GM18909 (cell line): ENCODE results near the gene RALY.
A peak's percentile ranks its signal among the peaks of the same experiment; 100 is the strongest.
"Not testable (repeated sequence)": the region's sequence is repeated elsewhere in the genome, so short reads cannot be mapped to it uniquely, and the experiment has no call there.

Source experiments
- ATAC-seq: cut with Tn5 transposase; IDR thresholded peaks from one replicate; pipeline ENCODE4 v1.9.1; 2021; ENCODE audit warnings: mild to moderate bottlenecking; ENCODE audit not compliant: unreplicated experiment, poor library complexity

The RALY gene

DNA sequence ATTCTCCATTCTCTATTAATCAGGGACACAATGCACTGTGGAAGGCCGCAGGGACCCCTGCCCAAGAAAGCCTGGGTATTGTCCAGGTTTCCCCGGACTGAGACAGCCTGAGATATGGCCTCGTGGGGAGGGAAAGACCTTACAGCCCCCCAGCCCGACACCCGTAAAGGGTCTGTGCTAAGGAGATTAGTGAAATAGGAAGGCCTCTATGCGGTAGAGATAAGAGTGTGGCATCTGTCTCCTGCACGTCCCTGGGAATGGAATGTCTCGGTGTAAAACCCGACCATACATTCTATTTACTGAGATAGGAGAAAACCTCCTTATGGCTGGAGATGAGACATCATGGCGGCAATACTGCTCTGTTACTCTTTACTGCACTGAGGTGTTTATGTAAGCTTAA is 134.1 kb downstream of the RALY start:
- ATAC-seq: no peak

DNA sequence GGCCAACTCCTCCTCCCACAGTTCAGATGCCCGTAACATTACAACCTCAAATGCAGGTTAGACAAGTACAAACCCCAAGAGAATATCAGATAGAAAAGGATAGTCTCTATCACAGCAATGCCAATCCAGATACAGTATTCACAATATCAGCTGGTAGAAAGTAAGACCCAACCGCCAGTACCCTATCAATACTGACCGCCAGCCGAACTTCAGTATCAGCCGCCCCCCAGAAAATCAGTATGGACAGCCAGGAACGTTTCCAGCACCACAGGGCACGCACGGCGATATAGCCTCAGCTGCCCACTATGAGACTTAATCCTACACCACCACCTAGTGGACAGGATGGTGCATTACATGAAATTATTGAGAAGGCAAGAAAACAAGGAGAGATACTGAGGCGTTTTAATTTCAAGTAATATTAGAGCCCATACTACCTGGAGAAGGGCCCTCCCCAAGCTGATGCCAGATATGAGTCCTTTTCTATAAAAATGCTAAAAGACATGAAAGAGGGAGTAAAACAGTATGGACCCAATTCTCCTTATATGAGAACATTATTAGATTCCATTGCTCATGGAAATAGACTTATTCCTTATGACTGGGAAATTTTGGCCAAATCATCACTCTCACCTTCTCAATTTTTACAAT is 135.9 kb downstream of the RALY start:
- peak; percentile 47 for ATAC-seq

DNA sequence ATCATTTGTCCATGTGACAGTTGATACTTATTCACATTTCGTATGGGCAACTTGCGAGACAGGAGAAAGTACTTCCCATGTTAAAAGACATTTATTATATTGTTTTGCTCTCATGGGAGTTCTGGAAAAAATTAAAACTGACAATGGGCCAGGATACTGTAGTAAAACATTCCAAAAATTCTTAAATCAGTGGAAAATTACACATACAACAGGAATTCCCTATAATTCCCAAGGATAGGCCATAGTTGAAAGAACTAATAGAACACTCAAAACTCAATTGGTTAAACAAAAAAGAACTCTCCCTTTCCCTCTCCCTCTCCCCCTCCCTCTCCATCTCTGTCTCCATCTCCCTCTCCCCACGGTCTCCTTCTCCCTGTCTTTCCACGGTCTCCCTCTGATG is 137.8 kb downstream of the RALY start:
- ATAC-seq: no peak

DNA sequence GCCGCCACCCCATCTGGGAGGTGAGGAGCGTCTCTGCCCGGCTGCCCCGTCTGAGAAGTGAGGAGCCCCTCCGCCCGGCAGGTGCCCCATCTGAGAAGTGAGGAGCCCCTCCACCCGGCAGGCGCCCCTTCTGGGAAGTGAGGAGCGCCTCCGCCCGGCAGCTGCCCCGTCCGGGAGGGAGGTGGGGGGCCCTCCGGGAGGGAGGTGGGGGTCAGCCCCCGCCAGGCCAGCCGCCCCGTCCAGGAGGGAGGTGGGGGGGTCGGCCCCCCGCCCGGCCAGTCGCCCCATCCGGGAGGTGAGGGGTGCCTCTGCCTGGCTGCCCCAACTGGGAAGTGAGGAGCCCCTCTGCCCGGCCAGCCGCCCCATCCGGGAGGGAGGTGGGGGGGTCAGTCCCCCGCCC is 138.8 kb downstream of the RALY start:
- not testable (repeated sequence) for ATAC-seq

DNA sequence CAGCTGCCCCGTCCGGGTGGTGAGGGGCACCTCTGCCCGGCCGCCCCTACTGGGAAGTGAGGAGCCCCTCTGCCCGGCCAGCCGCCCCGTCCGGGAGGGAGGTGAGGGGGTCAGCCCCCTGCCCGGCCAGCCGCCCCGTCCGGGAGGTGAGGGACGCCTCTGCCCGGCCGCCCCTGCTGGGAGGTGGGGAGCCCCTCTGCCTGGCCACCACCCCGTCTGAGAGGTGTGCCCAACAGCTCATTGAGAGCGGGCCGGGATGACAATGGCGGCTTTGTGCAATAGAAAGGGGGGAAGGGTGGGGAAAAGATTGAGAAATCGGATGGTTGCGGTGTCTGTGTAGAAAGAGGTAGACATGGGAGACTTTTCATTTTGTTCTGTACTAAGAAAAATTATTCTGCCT is 139.2 kb downstream of the RALY start:
- not testable (repeated sequence) for ATAC-seq

DNA sequence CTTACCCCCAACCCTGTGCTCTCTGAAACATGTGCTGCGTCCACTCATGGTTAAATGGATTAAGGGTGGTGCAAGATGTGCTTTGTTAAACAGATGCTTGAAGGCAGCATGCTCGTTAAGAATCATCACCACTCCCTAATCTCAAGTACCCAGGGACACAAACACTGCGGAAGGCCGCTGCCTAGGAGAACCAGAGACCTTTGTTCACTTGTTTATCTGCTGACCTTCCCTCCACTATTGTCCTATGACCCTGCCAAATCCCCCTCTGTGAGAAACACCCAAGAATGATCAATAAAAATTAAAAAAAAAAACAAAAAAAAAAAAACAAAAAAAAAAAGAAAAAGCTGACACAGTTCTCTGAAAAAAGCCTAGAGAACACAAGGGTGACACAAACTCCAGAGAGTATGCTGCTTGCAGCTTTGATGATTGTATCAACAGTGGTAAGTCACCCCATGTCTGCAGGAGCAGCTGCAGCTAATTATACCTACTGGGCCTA is 139.7 kb downstream of the RALY start:
- not testable (repeated sequence) for ATAC-seq
